ENCODE measurements around the gene TRIM47.

DNA sequence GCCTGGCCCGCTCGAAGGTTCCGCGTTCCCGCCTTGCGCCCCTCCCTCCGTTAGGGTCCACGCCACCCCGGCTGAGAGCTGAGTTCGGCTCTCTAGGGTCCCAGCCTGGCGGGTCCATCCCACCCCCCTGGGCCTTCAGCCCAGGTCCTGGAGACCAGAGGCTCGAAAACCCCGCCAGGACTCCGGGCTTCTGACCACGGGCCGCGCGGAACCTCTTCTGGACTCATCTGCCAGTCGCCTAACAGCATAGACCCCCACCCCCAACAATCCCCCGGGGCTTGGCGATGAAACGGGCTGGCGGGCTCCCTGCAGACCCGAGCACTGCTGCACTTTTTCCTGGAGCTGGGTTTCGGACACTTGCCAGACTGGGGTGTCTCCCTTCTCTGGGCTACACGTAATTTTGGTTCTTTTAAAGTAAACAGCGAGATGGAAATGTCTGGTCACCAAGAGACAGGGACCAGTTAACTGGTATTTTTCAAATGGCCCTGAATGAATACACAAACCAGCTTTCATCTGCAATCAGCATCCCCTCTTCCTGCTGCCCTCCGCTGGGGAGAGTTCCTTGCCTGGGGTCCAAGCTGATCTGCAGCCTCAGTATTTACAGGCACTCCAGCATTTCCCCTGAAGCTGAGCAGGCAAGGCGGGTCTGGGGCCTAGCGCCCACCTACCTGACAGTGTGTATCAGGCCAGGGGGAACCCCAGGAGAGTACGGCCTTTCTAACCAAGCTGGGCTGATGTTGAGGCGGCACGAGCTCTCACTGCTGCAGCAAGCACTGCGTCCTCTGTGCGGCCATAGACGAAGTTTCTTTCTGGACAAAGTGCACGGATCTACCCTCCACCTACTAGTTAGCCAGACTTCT lies 19.0 kb upstream of the TRIM47 start:
- TF ChIP-seq, protein P1, sequence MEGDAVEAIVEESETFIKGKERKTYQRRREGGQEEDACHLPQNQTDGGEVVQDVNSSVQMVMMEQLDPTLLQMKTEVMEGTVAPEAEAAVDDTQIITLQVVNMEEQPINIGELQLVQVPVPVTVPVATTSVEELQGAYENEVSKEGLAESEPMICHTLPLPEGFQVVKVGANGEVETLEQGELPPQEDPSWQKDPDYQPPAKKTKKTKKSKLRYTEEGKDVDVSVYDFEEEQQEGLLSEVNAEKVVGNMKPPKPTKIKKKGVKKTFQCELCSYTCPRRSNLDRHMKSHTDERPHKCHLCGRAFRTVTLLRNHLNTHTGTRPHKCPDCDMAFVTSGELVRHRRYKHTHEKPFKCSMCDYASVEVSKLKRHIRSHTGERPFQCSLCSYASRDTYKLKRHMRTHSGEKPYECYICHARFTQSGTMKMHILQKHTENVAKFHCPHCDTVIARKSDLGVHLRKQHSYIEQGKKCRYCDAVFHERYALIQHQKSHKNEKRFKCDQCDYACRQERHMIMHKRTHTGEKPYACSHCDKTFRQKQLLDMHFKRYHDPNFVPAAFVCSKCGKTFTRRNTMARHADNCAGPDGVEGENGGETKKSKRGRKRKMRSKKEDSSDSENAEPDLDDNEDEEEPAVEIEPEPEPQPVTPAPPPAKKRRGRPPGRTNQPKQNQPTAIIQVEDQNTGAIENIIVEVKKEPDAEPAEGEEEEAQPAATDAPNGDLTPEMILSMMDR (conservative IDR thresholded peaks at IDR 0.05; ENCODE audit: low read depth, low read length), result no peak
- no peak for TF ChIP-seq EZH2 (IDR thresholded peaks at IDR 0.05; ENCODE audit: borderline replicate concordance, low read depth, low read length, poor library complexity, severe bottlenecking)

All from A673 (cell line).